Keratinocyte (primary cell): Measurements from ENCODE around the gene ZNF629. TPM values are rescaled to one million over a fixed set of nuclear protein-coding genes. Genes with fewer than 3 reads are reported as not detected.

Source experiments
- DNase-seq: peaks from one replicate; pipeline ENCODE4 v3.0.0-alpha.2; 2011; ENCODE audit warnings: low read depth, missing footprints, low spot score
- FAIRE-seq: peaks from 2 replicates; lab custom pipeline; 2011; peaks lifted over from hg19 to GRCh38; lab: Jason Lieb, UNC
- H2AFZ ChIP-seq: 2 replicates; pipeline ENCODE4 v1.6.0; 2012; ENCODE audit warnings: low read length, control low read depth, inconsistent platforms; ENCODE audit not compliant: control insufficient read depth
- H3K27ac ChIP-seq: 2 replicates; pipeline ENCODE4 v1.5.1; 2011; ENCODE audit warnings: low read length; ENCODE audit not compliant: control insufficient read depth, insufficient read depth
- H3K27me3 ChIP-seq: 3 replicates; pipeline ENCODE4 v1.6.0; 2011; ENCODE audit warnings: low read length; ENCODE audit not compliant: control insufficient read depth, insufficient read depth; ENCODE audit errors: extremely low read depth
- H3K36me3 ChIP-seq, 2 experiments: 2 replicates in 1 of 2; 3 replicates in 1 of 2; pipeline ENCODE4 v1.5.1; 2011; ENCODE audit warnings: low read length in 2 of 2, mild to moderate bottlenecking in 1 of 2; ENCODE audit not compliant: control insufficient read depth in 2 of 2, insufficient read depth in 2 of 2; ENCODE audit errors: extremely low read depth in 1 of 2
- H3K4me1 ChIP-seq: 3 replicates; pipeline ENCODE4 v1.5.1; 2011; ENCODE audit warnings: low read length; ENCODE audit not compliant: control insufficient read depth, insufficient read depth; ENCODE audit errors: extremely low read depth
- H3K4me2 ChIP-seq: 3 replicates; pipeline ENCODE4 v1.6.0; 2011; ENCODE audit warnings: low read depth, low read length; ENCODE audit not compliant: control insufficient read depth, insufficient read depth; ENCODE audit errors: extremely low read depth
- H3K4me3 ChIP-seq, 3 experiments: fragments of 200-600 bp in 1 of 3; sonication (generic) in 1 of 3; 2 replicates in 2 of 3; 3 replicates in 1 of 3; pipeline ENCODE4 v1.5.1; 2011 to 2016; ENCODE audit warnings: low read length in 3 of 3, mild to moderate bottlenecking in 3 of 3, control low read depth in 2 of 3, inconsistent platforms in 1 of 3, low read depth in 1 of 3, mixed read lengths in 1 of 3, mixed run types in 1 of 3, moderate library complexity in 1 of 3; ENCODE audit not compliant: control insufficient read depth in 2 of 3, insufficient read depth in 2 of 3; ENCODE audit errors: extremely low read depth in 1 of 3
- H3K79me2 ChIP-seq: 2 replicates; pipeline ENCODE4 v1.6.0; 2012; ENCODE audit warnings: low read length; ENCODE audit not compliant: control insufficient read depth, insufficient read depth
- H3K9ac ChIP-seq: 3 replicates; pipeline ENCODE4 v1.6.0; 2011; ENCODE audit warnings: low read length; ENCODE audit not compliant: control insufficient read depth, insufficient read depth; ENCODE audit errors: extremely low read depth
- H3K9me1 ChIP-seq: 3 replicates; pipeline ENCODE4 v1.6.0; 2011; ENCODE audit warnings: low read length; ENCODE audit not compliant: control insufficient read depth, insufficient read depth; ENCODE audit errors: extremely low read depth
- H3K9me3 ChIP-seq: 2 replicates; pipeline ENCODE4 v1.5.1; 2012; ENCODE audit warnings: low read depth, low read length; ENCODE audit not compliant: control insufficient read depth
- H4K20me1 ChIP-seq: 3 replicates; pipeline ENCODE4 v1.6.0; 2011; ENCODE audit warnings: low read length; ENCODE audit not compliant: control insufficient read depth, insufficient read depth; ENCODE audit errors: extremely low read depth
- EZH2 ChIP-seq: IDR thresholded peaks from one replicate; pipeline ENCODE4 v1.6.1; 2012; ENCODE audit warnings: inconsistent platforms, mild to moderate bottlenecking, low read length, moderate library complexity
- dilution Hi-C: fragments of 300-500 bp; cut with MboI; formaldehyde crosslinking; loops from one replicate; pipeline ENCODE4 v1.7.0; 2020; ENCODE audit warnings: low sequenced_read_pairs; ENCODE audit not compliant: extremely low pct_ligation_motif_present
- polyA plus RNA-seq, 5 experiments: library from polyadenylated mRNA; depleted of rRNA in 3 of 5; stranded (reverse) in 3 of 5; stranded (forward) in 1 of 5; unstranded in 1 of 5; fragments of >200 nt; gene quantifications; 1 replicate in 1 of 5; 2 replicates in 3 of 5; 3 replicates in 1 of 5; pipeline versions ENCODE4 v1.2.1 to v1.2.3, GENCODE V29; 2011 to 2012; ENCODE audit warnings: missing spikeins in 2 of 5, low read depth in 1 of 5, low replicate concordance in 1 of 5
- TF ChIP-seq, protein P1 (sequence below), 3 experiments: IDR thresholded peaks in 1 of 3; conservative IDR thresholded peaks in 1 of 3; optimal IDR thresholded peaks in 1 of 3; 2 replicates in 2 of 3; 3 replicates in 1 of 3; pipeline versions ENCODE3 to v1.5.1; 2011; ENCODE audit warnings: low read length in 3 of 3, mild to moderate bottlenecking in 3 of 3, moderate library complexity in 2 of 3, control low read depth in 1 of 3, inconsistent platforms in 1 of 3; ENCODE audit not compliant: insufficient read depth in 2 of 3; ENCODE audit errors: extremely low read depth in 1 of 3

ZNF629 gene
- polyA plus RNA-seq, 1 donor (not counting 4 experiments of a cell fraction or from before 2014, with no cell fraction given) = 3.6 TPM

DNA sequence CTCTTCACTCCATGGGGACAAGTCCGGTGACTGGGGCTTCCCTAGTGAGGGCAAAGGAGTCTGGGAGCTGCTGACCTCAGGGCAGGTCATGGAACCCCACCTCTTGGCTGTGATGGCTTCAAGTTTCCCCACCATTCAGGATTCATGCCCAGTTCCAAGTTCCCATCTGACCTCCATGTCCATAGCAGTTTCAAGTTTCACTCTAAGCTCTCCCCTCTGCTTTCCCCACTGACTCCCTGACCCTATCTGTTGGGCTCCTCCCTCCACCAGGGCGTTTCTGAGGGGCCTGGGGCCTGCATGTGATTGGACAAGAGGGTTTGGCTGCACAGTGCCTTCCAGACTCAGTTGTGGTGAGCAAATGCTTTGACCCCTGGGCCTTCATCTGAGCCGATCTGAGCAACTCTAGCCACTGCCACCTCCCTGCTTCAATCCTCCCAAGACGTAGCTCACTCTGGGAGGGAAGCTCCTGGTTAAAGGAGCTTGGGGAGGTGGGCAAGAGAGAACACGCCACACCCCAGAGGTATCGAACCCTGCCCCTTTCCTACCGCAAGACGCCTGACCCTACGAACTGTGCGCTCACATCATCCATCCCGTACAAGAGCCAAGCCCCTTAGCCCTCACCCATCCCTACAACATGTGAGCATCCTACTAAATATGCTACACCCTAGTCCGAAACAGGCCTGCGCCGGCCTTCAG is 8.3 kb downstream of the ZNF629 start:
- Histone ChIP-seq H2AFZ (no peak overlapping the region), H3K27me3 (no peaks in the 10 kb centered on the region), H3K4me2 (no peak overlapping the region), H3K4me3 (no peak overlapping the region), H4K20me1 (no peaks in the 10 kb centered on the region), H3K4me1 (peaks cover 9% of the 10 kb centered on the region), H3K27ac (no peak overlapping the region), H3K9me1 (no peaks in the 10 kb centered on the region), H3K9ac (no peak overlapping the region), H3K36me3 (peaks cover 15 to 21% of the 10 kb centered on the region in 2 experiments), H3K79me2 (no peaks in the 10 kb centered on the region), H3K9me3 (no peaks in the 10 kb centered on the region)
- FAIRE-seq (no peak), DNase-seq (no peak)
- TF ChIP-seq, protein P1, sequence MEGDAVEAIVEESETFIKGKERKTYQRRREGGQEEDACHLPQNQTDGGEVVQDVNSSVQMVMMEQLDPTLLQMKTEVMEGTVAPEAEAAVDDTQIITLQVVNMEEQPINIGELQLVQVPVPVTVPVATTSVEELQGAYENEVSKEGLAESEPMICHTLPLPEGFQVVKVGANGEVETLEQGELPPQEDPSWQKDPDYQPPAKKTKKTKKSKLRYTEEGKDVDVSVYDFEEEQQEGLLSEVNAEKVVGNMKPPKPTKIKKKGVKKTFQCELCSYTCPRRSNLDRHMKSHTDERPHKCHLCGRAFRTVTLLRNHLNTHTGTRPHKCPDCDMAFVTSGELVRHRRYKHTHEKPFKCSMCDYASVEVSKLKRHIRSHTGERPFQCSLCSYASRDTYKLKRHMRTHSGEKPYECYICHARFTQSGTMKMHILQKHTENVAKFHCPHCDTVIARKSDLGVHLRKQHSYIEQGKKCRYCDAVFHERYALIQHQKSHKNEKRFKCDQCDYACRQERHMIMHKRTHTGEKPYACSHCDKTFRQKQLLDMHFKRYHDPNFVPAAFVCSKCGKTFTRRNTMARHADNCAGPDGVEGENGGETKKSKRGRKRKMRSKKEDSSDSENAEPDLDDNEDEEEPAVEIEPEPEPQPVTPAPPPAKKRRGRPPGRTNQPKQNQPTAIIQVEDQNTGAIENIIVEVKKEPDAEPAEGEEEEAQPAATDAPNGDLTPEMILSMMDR (optimal IDR thresholded peaks at IDR 0.05 in 1 of 3, IDR thresholded peaks at IDR 0.05 in 1 of 3, conservative IDR thresholded peaks at IDR 0.05 in 1 of 3; ENCODE audit: extremely low read depth in 1 of 3, insufficient read depth in 2 of 3, low read length in 3 of 3) = no peak
- no peak for TF ChIP-seq EZH2
- dilution Hi-C loops = loop anchor here (25.0 kb wide), 1 partner anchor 109 kb away; the partner anchor contains the start of genes BCL7C and CTF1

DNA sequence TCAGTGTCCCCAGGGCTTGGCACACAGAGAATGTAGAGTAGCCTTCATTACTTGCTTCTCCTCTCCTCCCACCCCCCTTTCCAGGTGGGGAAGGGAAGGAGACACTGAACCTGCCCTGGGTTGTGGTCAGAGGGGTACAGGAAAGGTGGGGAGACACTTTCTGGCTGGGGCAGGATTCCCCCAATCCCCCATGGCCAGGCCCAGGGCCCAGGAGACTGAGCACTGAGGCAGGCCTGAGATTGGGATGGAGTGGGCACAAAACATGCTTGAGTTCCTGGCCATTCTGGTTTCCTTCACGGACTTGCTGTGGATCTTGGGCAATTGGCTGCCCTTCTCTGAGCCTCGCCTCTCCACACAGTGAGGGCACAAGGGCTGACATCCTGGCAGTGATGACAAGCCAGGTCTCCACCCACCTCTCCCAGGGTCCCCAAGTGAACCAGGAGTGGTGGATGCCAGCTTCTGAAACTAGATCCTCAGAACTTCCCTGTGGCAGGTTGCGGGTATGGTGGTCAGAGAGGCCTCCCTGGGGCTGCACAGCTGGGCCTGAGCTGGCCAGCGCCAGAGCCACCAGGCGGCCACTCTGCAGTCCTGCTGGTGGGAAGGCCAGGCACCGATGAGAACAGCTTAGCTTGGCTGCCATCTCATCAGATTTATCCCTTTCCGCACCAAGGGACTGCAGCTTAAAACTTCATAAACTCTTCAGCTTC is 9.3 kb downstream of the ZNF629 start:
- H3K36me3 ChIP-seq = peaks cover 16% of the 10 kb centered on the region in 2 experiments
- H3K27ac ChIP-seq = no peak overlapping the region
- H4K20me1 ChIP-seq = no peaks in the 10 kb centered on the region
- no peak overlapping the region for H3K4me2 ChIP-seq
- H3K4me1 ChIP-seq = peaks cover 9% of the 10 kb centered on the region
- dilution Hi-C loops = loop anchor here (25.0 kb wide), 1 partner anchor 110 kb away; the partner anchor contains the start of genes BCL7C and CTF1
- H3K9ac ChIP-seq = no peak overlapping the region
- H3K79me2 ChIP-seq = no peaks in the 10 kb centered on the region
- TF ChIP-seq EZH2 = no peak
- TF ChIP-seq, protein P1 (optimal IDR thresholded peaks at IDR 0.05 in 1 of 3, IDR thresholded peaks at IDR 0.05 in 1 of 3, conservative IDR thresholded peaks at IDR 0.05 in 1 of 3; ENCODE audit: extremely low read depth in 1 of 3, insufficient read depth in 2 of 3, low read length in 3 of 3) = no peak
- H2AFZ ChIP-seq = no peak overlapping the region
- no peak for DNase-seq
- H3K4me3 ChIP-seq = no peak overlapping the region
- H3K27me3 ChIP-seq = no peaks in the 10 kb centered on the region
- no peaks in the 10 kb centered on the region for H3K9me3 ChIP-seq
- no peaks in the 10 kb centered on the region for H3K9me1 ChIP-seq
- no peak for FAIRE-seq
